Keratinocyte (primary cell): Measurements from ENCODE around the gene CMIP.
"Not testable (repeated sequence)": the region's sequence is repeated elsewhere in the genome, so short reads cannot be mapped to it uniquely, and the experiment has no call there.

Experiments
- EZH2 ChIP-seq: IDR thresholded peaks from one replicate; pipeline ENCODE4 v1.6.1; 2012; ENCODE audit warnings: inconsistent platforms, mild to moderate bottlenecking, low read length, moderate library complexity
- TF ChIP-seq, protein P1 (sequence below), 3 experiments: IDR thresholded peaks in 1 of 3; conservative IDR thresholded peaks in 1 of 3; optimal IDR thresholded peaks in 1 of 3; 2 replicates in 2 of 3; 3 replicates in 1 of 3; pipeline versions ENCODE3 to v1.5.1; 2011; ENCODE audit warnings: low read length in 3 of 3, mild to moderate bottlenecking in 3 of 3, moderate library complexity in 2 of 3, control low read depth in 1 of 3, inconsistent platforms in 1 of 3; ENCODE audit not compliant: insufficient read depth in 2 of 3; ENCODE audit errors: extremely low read depth in 1 of 3

DNA sequence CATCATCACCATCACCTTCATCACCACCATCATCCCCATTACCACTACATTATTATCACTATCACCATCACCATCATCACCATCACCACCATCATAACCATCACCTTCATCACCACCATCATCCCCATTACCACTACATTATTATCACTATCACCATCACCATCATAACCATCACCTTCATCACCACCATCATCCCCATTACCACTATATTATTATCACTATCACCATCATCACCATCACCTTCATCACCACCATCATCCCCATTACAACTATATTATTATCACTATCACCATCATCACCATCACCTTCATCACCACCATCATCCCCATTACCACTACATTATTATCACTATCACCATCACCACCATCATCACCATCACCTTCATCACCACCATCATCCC, 132.7 kb downstream of the CMIP start:
- TF ChIP-seq, protein P1, sequence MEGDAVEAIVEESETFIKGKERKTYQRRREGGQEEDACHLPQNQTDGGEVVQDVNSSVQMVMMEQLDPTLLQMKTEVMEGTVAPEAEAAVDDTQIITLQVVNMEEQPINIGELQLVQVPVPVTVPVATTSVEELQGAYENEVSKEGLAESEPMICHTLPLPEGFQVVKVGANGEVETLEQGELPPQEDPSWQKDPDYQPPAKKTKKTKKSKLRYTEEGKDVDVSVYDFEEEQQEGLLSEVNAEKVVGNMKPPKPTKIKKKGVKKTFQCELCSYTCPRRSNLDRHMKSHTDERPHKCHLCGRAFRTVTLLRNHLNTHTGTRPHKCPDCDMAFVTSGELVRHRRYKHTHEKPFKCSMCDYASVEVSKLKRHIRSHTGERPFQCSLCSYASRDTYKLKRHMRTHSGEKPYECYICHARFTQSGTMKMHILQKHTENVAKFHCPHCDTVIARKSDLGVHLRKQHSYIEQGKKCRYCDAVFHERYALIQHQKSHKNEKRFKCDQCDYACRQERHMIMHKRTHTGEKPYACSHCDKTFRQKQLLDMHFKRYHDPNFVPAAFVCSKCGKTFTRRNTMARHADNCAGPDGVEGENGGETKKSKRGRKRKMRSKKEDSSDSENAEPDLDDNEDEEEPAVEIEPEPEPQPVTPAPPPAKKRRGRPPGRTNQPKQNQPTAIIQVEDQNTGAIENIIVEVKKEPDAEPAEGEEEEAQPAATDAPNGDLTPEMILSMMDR (optimal IDR thresholded peaks at IDR 0.05 in 1 of 3, IDR thresholded peaks at IDR 0.05 in 1 of 3, conservative IDR thresholded peaks at IDR 0.05 in 1 of 3; ENCODE audit: extremely low read depth in 1 of 3, insufficient read depth in 2 of 3, low read length in 3 of 3), result not testable (repeated sequence)
- not testable (repeated sequence) for TF ChIP-seq EZH2
